ENCODE data around the gene KNDC1.

Gene KNDC1

DNA sequence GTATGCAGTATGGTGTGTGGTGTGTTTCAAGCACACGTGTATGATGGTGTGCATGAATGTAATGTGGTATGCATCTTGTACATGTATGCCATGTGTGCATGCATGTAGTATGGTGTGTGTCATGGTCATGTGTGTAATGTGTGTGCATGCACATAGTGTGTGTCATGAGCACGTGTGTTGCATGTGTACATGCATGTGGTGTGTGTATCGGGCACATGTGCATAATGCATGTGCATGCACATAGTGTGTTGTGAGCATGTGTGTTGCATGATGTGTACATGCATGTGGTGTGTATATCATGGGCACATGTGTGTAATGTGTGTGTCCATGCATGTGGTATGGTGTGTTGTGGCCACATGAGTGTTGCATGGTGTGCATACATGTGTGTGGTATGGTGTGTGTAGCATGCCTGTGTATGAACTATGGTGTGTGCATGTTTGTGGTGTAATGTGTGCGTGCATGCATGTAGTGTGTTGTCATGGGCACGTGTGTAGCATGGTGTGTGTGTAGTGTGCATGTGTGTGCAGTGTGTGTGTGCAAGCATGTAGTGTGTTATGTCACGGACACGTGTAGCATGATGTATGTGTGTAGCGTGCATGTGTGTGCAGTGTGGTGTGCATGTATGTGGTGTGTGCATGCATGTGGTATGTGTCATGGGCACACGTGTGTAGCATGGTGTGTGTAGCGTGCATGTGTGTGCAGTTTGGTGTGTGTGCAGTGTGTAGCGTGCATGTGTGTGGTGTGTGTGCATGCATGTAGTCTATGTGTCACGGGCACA, 17.6 kb downstream of the KNDC1 start:
- DNase-seq (ENCODE audit: low read depth): no peak

DNA sequence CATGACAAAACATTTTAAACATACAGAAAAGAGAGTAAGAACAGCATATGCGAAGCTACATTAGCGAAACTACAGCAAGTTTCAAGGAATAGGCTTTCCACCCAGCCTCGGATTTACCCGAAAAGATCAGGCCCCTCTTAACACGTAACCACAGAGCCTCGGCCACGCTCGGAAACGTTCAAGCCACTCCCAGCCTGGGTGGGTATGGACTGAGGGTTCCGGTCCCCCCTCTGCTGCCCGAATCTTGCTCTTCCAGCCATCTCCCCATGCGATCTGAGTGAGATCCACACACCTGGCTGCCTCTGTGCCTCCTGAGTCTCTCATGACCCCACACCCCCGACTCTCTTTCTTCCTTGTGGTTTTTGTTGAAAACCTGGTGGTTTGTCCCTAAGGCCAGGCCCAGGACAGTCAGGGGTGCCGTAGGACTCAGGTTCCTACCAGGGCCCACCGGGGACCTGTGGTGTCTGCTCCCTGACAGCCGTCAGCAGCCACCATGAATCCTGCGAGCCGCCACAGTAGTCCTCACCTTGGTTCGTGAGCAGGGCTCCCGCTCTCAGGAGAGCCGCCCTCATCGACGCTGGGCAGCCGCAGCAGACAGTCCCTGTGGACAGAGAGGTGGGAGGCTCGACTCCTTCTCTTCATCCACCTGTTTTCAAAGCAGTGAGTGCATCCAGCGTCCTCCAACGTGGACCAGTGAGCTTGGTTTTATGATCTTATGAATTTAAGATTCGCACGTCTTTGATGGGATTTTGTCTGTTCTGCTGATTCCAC, 18.5 kb downstream of the KNDC1 start:
- no peak for DNase-seq (ENCODE audit: low read depth)

DNA sequence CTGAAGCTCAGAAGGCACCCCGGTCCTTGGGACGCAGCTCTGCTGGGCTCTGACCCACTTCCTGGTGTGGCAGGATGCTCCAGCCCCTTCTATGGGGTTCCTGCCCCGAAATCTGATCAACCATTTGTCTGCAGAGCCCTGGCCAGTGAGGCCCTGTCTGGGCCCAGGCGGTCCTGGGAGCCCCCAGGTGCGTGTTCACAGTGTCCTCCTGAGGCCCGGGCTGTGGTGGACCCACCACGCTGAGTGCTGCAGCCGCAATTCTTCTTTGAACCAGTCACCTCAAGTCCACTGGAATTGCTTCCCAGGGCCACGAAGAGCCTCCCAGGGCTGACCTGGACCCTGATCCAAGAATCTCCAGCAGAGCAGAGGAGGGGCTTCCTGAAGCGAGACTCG, 19.1 kb downstream of the KNDC1 start:
- no peak for DNase-seq (ENCODE audit: low read depth)

DNA sequence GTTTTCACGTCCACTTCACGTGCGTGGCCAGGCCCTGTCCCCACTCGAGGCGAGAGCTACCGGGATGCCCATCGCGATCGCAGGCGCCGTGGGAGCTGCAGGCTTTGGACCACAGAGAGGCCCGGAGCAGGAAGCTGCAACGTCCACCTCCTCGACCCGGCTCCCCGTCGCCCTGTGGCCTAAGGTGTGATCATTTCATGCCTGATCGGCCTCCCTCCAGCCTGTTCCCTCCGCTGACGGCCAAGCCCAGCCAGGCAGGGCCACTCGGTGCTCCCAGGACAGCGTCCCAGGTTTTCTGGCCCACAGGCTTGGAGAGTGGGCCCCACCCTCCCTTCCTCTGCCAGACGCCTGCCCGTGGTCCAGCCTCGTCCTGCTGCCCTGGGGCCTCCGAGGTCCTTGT, 19.6 kb downstream of the KNDC1 start:
- DNase-seq (ENCODE audit: low read depth): no peak

DNA sequence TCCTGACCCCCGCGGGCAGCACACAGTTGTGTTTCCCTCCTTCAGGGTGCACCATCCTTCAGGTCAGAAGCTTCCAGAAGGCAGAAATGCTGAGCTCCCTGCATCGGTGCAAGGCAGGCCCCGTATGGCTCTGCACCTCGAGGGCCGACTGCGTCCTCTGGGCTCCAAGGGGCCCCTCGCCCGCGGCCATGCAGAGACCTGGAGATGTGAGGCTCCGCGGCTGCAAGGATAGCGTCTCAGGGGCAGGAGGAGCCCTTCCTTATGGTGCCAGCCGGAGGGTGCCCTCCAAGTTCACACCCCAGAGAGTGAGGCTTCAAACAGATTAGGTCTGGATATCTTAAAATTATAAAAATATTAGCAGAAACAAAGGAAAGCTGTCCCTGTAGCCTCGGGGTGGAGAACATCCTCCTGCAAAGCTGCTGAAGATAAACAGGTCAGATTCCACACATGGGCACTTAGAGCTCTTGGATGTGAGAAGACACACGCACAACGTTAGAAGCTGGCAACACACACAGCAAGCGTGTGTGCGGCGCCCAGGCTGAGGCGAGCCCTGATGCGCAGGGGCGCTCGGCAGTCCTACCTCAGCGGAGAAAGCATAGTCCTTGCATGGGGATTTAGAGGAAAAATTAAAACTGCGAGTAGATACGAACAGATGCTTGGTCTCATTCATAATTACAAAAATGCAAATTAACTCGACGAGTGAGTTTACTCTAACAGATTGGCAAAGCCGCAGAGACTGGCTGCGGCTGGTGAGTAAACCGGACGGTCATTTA, 20.4 kb downstream of the KNDC1 start:
- DNase-seq (ENCODE audit: low read depth): no peak

DNA sequence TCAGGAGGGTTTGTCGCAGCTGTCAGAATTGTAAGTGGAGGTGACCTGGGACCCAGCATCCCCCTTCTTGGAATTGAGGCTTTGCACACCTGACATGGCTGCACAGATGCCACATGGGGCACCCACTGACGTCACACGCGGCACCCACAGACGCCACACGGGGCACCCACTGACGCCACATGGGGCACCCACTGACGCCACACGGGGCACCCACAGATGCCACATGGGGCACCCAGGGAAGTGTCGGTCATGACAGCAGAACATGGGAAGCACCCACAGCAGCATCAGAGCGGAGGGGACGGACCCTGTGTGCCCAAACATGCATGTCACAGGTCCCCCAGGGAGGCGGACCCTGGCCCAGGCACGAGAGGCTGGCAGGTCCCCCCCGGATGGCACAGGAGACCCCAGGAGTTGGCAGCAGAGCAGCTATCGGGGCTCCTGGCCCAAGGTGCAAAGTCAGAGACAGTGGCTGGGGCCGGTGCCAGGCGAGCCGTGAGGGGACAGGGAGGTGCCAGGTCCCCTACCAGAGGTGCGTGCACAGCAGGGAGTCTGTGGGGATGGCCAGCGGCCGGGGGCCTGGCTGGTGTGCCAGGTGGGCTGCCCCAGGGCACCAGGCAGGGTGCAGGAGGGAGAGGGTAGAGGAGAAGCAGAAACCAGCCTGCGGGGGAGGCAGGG, 21.1 kb downstream of the KNDC1 start:
- no peak for DNase-seq (ENCODE audit: low read depth)

DNA sequence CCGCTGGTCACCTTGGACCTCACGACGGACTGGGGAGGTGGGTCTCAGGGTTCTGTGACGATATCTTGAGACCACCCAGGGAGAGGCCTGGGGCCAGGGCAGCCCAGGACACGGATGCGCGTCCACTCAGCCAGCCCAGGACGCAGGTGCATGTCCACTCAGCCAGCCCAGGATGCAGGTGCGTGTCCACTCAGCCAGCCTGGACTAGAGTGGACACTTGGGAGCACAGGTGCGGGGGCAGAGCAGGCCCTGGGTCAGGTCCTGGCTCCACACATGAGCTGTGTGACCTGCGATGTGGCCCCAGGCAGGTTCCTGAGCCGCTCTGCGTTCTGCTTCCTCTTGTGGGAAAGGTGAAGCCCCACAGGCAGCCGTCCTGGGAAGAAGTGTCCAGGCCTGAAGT, 22.2 kb downstream of the KNDC1 start:
- DNase-seq (ENCODE audit: low read depth): no peak

DNA sequence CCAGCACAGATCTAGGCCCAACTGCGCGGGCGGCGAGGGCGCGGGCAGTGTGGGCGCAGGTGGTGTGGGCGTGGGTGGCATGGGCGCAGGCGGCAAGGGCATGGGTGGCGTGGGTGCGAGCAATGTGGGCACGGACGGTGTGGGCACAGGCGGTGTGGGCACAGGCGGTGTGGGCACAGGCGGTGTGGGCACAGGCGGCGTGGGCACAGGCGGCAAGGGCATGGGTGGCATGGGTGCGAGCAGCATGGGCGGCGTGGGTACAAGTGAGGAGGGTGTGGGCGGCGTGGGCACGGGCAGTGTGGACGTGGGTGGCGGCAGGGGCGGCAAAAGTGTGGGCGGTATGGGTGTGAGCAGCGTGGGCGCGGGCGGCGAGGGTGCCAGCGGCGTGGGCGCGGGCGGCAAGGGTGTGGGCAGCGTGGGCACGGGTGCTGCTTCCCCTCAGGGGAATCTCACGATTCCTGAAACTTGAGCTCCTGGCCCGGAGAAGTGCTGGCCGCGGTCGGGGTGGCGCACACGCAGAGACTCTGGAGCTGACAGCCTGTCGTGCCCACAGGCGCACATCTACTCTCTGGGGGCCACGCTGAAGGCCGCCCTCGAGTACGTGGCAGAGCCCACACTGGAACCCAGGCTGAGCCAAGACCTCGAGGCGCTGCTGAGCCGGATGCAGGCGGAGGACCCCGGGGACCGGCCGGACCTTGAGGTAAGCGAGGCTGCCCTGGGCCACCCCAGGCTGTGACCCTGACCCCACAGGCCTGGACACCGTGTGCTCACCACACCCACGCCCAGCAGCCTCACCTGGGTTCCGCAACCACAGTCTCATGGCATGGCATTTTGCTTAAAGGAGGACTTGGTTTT, 23.0 kb downstream of the KNDC1 start:
- no peak for DNase-seq (ENCODE audit: low read depth)

DNA sequence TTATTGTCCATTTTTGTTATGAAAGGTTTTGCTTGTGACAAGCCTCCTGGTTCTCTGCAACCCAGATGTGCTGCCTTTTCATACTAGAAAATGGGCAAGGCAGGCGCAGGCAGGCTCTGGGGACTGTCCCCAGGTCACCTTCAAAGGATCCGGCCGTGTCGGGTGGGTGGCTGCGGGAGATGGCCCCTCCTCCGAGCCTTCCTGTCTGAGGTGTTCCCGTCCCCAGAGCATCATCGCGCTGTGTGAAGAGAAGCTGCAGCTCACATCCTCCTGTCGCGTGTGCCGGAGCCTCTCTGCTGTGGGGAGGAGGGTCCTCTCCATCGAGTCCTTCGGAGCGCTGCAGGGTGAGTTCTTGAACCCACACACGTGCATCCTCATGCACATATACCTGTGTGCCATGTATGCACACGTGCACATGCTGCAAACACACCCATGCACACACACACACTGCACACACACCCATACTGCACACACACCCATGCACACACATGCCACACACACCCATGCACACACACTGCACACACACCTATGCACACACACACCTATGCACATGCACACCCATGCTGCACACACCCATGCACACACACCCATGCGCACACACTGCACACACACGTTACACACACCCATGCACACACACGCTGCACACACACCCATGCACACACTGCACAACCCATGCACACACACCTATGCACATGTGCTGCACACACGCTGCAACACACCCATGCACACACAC, 23.8 kb downstream of the KNDC1 start:
- no peak for DNase-seq (ENCODE audit: low read depth)

DNA sequence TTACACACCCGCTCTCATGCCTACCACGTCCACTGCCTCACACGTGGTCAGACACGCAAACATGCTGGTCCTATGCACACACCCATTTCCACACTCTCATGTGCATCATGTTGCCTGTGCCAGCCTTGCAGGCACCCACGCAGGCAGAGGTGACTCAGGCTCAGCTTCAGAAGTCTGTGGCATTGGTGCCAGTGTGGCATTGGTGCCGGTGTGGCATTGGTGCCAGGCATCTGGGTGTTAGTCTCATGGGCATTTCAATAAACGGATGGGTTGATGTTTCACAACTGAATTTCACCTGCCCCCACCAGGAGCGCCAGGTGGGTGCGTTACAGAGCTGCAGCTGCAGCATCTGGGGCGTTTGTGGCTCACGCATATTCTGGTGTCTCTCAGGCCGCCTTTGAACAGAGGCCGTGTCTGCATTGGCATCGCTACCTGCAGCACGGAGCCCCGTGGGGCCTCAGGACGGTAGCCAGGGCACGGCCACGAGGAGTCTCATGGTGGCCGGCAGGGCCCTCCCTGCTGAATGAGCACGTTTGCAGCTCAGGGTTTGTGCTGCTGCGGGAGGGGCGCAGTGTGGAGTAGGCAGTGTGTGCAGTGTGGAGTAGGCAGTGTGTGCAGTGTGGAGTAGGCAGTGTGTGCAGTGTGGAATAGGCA, 24.7 kb downstream of the KNDC1 start:
- no peak for DNase-seq (ENCODE audit: low read depth)

DNA sequence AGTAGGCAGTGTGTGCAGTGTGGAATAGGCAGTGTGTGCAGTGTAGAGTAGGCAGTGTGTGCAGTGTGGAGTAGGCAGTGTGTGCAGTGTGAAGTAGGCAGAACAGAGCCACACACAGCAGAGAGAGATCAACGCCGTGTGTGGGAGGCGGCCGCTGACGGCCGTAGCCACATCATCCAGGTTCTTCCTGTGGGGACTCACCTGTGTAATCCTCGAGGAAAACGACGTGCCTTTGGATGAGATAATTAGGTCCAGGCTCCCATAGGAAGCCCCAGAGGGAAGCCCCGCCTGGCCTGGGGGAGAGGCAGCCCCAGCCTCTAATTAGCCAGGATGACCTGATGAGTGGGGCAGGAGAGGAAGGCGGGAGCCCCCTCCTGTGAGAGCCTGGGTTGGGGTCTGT, 25.4 kb downstream of the KNDC1 start:
- DNase-seq (ENCODE audit: low read depth): no peak

DNA sequence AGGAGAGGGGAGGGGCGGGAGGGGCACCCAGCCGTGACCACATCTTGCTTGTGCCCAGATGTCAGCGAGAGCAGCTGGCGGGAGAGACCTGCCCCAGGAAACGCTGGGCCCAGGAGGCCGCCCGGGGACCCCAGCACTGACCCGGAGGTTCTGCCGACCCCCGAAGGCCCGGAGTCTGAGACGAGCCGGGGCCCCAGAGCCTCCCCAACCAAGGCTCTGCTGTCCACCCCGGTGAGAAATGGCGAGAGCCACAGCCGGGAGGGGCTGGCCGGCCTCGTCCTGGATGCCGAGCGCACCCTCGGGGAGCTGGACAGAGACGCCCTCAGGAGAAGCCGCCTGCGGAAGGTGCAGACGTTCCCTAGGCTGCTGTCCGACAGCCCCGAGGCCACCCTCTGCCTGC, 25.9 kb downstream of the KNDC1 start:
- no peak for DNase-seq (ENCODE audit: low read depth)

DNA sequence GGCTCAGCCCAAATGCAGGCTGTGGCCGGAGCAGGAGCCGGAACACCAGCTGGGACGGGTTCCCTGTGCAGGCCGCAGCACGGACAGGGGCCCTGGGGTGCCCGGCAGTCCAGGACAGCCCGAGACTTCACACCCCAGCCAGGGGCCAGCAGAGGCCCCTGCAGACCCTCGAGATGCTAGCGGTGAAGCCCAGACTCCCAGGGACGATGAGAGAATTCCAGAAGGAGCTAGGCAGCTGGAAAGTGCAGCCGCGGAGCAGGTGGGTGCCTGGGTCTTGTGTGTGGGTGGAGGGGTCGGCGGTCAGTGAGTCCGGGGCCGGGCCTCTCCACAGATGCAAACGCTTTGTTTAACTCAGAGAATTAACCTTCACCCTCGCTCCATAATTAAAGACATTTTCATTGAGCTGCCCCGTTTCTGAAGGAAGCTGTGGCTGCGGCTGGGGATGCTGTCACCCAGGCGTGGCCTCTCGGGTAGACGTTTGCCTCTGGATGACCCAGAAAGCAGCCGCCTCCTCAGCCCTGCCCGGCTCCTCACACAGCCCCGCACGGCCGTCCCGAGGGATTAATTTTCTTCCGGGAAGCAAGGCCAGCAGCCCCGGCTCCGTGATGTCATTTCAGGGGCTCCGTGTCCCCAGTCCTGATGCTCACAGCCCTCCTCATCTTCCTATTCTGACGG, 26.5 kb downstream of the KNDC1 start:
- DNase-seq (ENCODE audit: low read depth): no peak

DNA sequence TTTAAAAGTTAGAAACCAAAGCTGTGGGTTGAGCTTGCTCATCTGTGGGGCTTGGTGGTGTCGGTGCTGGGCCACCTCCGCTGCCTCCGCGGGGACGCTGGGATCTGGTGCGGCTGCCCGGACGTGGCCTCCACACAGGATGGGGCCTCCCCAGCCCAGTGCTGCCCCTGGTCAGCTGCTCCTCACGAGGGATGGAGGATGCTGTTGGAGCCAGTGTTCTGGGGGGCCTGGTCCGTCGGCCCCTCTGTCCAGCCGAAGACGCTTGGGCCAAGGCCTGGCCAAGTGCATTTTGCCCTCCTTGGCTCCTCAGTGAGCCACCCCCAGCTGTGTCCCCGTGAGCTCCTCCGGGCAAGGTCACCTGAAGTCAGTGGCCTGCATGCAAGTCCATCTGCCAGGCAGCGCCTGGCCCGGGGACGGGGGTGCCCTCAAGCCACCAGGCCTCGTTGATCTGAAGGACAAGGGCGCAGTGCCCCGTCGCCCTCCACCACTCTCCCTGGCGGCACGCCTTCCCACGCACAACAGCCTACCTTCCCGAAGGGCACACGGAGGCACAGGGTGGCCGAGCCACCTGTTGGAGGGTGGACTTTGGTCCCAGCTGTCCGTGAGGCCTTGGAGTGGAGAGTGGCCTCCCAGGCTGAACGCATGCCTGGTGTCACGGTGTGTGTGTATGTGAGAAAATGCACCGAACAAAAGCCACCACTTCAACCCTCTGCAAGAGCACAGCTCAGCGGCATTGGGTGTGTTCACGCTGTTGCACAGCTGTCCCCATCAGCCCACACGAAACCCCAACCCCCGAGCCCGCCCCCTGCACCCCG, 27.3 kb downstream of the KNDC1 start:
- DNase-seq (ENCODE audit: low read depth): no peak

DNA sequence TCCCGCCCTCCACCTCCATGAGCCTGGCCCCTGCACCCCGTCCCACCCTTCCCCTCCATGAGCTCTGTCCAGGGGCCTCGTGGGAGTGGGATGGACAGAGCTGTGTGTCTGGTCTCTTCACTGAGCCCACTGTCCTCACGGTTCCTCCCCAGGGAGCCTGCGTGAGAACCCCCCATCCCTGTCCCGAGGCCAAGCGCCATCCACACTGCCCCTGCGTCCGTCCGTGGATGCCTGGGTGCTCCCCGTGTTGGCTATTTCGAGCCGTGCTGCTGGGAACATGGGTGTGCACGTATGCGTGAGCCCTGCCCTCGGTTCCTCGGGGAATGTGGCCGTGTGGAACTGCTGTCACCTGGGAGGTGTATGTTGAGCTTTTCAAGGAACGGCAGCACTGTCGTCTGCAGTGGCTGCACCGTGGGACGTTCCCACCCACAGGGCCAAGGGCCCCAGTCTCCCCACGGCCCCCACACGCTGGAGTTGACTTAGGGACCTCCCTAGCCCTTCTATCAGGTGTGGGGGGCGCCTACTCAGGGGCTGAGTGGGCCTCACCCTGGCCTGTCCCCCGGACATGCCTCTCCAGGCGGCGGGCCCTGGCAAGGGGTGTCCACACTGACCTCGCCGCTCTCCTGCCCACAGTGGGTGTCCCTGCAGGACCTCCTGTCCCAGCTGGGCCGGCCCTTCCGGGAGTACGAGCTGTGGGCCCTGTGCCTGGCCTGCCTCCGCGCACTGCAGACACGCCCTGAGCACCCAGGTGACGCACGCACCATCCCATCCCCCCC, 28.1 kb downstream of the KNDC1 start:
- DNase-seq (ENCODE audit: low read depth): no peak

DNA sequence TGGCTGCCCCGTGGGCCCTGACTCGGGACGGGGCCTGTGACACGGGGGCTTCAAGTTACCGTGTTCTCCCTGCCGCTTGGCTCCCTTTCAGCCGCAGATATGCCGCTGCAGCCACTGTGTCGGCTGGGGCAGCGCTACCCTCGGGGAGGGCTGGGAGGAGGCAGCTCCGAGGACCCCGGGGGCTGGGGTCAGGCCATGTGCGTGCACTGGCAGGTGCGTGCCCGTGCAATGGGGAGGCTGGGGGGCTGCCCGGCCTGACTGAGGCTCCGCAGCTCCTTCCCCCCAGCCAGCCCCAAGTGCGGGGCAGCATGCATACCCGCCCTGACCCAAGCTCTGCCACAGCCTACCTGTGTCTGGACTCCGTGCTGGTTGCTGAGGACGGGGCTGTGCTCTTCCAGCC, 29.2 kb downstream of the KNDC1 start:
- DNase-seq (ENCODE audit: low read depth): no peak

DNA sequence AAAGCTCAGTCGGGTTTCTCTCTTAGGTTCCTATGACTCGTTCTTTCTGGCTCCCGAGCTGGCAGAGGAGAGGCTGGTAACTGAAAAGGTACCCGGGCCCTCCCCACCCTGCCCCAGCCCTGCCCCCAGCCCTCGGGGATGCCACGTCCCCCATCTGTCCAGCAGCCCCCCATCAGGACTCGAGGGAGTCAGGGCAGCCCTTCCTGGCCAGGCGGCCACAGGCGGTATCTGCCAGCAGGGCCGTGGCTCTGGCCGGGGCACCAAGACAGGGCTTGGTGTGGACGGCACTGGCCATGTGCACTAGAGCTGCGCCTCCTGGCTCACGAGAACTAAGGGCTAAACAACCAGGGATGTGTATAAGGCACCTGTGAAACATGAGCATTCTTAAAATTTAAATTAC, 29.7 kb downstream of the KNDC1 start:
- no peak for DNase-seq (ENCODE audit: low read depth)

DNA sequence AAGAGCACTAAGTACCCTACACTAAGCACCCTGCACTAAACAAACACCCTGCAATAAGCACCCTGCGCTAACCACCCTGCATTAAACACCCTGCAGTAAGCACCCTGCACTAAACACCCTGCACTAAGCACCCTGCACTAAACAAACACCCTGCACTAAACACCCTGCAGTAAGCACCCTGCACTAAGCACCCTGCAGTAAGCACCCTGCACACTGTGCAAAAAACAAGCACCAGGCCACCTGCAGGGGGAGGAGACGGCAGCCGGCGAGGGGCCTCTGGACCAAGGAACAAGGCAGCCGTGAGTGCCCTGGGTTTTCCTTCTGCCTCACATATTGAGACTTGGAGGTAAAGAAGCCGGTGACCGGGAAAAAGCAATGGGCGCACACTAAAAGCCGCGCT, 30.2 kb downstream of the KNDC1 start:
- no peak for DNase-seq (ENCODE audit: low read depth)

Measured in non-pigmented ciliary epithelial cell (primary cell).